Thymus (tissue), 11 donors: ENCODE measurements around the gene RABGAP1L. TPM values are rescaled to one million over a fixed set of nuclear protein-coding genes. Genes with fewer than 3 reads are reported as not detected.

Source experiments
- DNase-seq, 9 donors: peaks; one replicate each; pipeline ENCODE4 v3.0.0-alpha.2; 2013; ENCODE audit warnings: low spot score in 9 of 9, low read depth in 6 of 9, missing footprints in 1 of 9
- H3K27ac ChIP-seq, 2 donors: one replicate each; pipeline ENCODE4 v1.5.1; 2013; ENCODE audit warnings: control low read depth in 1 of 2, low read depth in 1 of 2, low read length in 1 of 2, mild to moderate bottlenecking in 1 of 2, moderate library complexity in 1 of 2
- H3K27me3 ChIP-seq, 2 donors: one replicate each; pipeline ENCODE4 v1.5.1; 2013; ENCODE audit warnings: low read length in 1 of 2; ENCODE audit not compliant: control insufficient read depth in 2 of 2, insufficient read depth in 1 of 2
- H3K36me3 ChIP-seq, 2 donors: one replicate each; pipeline ENCODE4 v1.5.1; 2013; ENCODE audit warnings: low read length in 1 of 2, mild to moderate bottlenecking in 1 of 2, moderate library complexity in 1 of 2; ENCODE audit not compliant: control insufficient read depth in 2 of 2, insufficient read depth in 2 of 2
- H3K4me1 ChIP-seq, 2 donors: one replicate each; pipeline ENCODE4 v1.5.1; 2013; ENCODE audit warnings: low read length in 2 of 2; ENCODE audit not compliant: control insufficient read depth in 2 of 2, insufficient read depth in 2 of 2
- H3K4me3 ChIP-seq, 2 donors: one replicate each; pipeline ENCODE4 v1.5.1; 2013; ENCODE audit warnings: low read length in 2 of 2, control low read depth in 1 of 2, mild to moderate bottlenecking in 1 of 2
- H3K9me3 ChIP-seq, 2 donors: one replicate each; pipeline ENCODE4 v1.5.1; 2013; ENCODE audit warnings: low read length in 1 of 2, mild to moderate bottlenecking in 1 of 2; ENCODE audit not compliant: control insufficient read depth in 2 of 2, insufficient read depth in 1 of 2
- WGBS: extraction: QIAGEN DNeasy Blood & Tissue Kit; methylation state at CpG from one replicate; pipeline ENCODE4 v1.1.7; 2013; 5-methylcytosine and 5-hydroxymethylcytosine counted together
- polyA plus RNA-seq: library from polyadenylated mRNA; stranded (reverse); fragments of 200-250 nt; gene quantifications from one replicate; pipeline ENCODE4 v1.2.3, GENCODE V29; 2013
- total RNA-seq: library from RNA; stranded (reverse); fragments of 120-200 nt; gene quantifications from one replicate; pipeline ENCODE4 v1.2.4, GENCODE V29; 2013
- donor health status: healthy.

The RABGAP1L gene
- total and polyA plus RNA-seq, 2 donors, result 30.6 to 37.4 TPM

GRCh38 chr1:174276087-174276486, 116.8 kb downstream of the RABGAP1L start:
- Histone ChIP-seq H3K4me1 (no peaks in the 10 kb centered on the region), H3K9me3 (no peaks in the 10 kb centered on the region), H3K27ac (no peak overlapping the region), H3K4me3 (no peak overlapping the region), H3K36me3 (peaks cover 5 to 10% of the 10 kb centered on the region in 2 donors), H3K27me3 (no peaks in the 10 kb centered on the region)
- 95% methylated on average over 1 of the region's 1 CpG for WGBS
- no peak for DNase-seq

DNA sequence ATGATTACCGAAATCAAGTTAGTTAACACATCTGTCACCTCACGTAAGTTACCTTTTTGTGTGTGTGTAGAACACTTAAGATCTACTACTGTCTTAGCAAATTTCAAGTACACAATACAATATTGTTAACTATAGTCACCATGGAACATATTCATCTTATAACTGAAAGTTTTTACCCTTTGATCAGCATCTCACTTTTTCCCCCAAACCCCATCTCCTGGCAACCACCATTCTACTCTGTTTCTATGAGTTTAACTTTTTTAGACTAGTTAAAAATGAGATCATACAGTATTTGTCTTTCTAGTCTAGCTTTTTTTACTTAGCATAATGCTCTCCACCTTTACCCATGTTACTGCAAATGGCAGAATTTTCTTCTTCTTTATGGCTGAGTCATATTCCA, 124.7 kb downstream of the RABGAP1L start:
- H3K36me3 ChIP-seq, result peaks cover 8 to 17% of the 10 kb centered on the region in 2 donors
- H3K27ac ChIP-seq, result no peak overlapping the region
- no peak for DNase-seq
- no peaks in the 10 kb centered on the region for H3K9me3 ChIP-seq
- no peak overlapping the region for H3K4me3 ChIP-seq
- H3K27me3 ChIP-seq, result no peaks in the 10 kb centered on the region
- WGBS, result 99% methylated on average over 2 of the region's 2 CpGs
- H3K4me1 ChIP-seq, result no peaks in the 10 kb centered on the region

- Histone ChIP-seq H3K4me1 (no peaks in the 10 kb centered on the region), H3K36me3 (peaks cover 12 to 13% of the 10 kb centered on the region in 2 donors), H3K27me3 (no peaks in the 10 kb centered on the region), H3K4me3 (no peak overlapping the region), H3K27ac (no peak overlapping the region), H3K9me3 (peaks cover 0 to 8% of the 10 kb centered on the region in 2 donors)
- DNase-seq, result no peak
- 98% methylated on average over 1 of the region's 1 CpG for WGBS
These were observed 126.7 kb downstream of the RABGAP1L start for GRCh38 chr1:174286042-174286441.

- Histone ChIP-seq H3K4me3 (no peak overlapping the region), H3K27ac (no peak overlapping the region), H3K9me3 (peaks cover 0 to 8% of the 10 kb centered on the region in 2 donors), H3K27me3 (no peaks in the 10 kb centered on the region), H3K4me1 (no peaks in the 10 kb centered on the region), H3K36me3 (peaks cover 4 to 10% of the 10 kb centered on the region in 2 donors)
- no peak for DNase-seq
- 76% methylated on average over 2 of the region's 2 CpGs for WGBS
These were observed 130.5 kb downstream of the RABGAP1L start for GRCh38 chr1:174289644-174290310.

DNA sequence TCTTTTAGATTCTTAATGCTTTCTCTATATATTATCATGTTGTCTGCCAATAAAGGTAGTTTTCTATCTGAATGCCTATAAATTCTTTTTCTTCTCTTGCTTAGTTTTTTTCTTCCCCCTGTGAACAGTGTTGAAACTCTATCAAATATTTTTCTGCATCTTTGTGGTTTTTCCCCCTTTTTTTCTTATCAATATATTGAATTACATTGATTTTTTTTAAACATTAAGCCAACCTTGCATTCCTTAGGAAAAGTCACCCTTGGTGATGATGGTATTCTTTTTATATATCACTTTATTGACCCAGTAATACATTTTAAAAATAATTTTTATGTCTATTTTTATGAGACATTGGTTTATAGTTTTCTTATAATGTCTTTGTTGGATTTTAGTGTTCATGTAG, 131.7 kb downstream of the RABGAP1L start:
- Histone ChIP-seq H3K27ac (no peak overlapping the region), H3K4me3 (no peak overlapping the region), H3K4me1 (no peaks in the 10 kb centered on the region), H3K9me3 (peaks cover 0 to 8% of the 10 kb centered on the region in 2 donors), H3K27me3 (no peaks in the 10 kb centered on the region), H3K36me3 (peaks cover 4 to 10% of the 10 kb centered on the region in 2 donors)
- DNase-seq, result no peak

- DNase-seq, result no peak
These were observed 137.0 kb downstream of the RABGAP1L start for GRCh38 chr1:174296309-174296708.

GRCh38 chr1:174297351-174297750, 138.0 kb downstream of the RABGAP1L start:
- no peak overlapping the region for H3K27ac ChIP-seq
- no peaks in the 10 kb centered on the region for H3K4me1 ChIP-seq
- H3K27me3 ChIP-seq, result no peaks in the 10 kb centered on the region
- H3K9me3 ChIP-seq, result peaks cover 3 to 9% of the 10 kb centered on the region in 2 donors
- DNase-seq, result no peak
- 92% methylated on average over 10 of the region's 10 CpGs for WGBS
- peaks cover 0 to 6% of the 10 kb centered on the region in 2 donors for H3K36me3 ChIP-seq
- H3K4me3 ChIP-seq, result no peak overlapping the region

More at GRCh38 chr1:174296309-174296708, 137.0 kb downstream of the RABGAP1L start:
- 97% methylated on average over 4 of the region's 4 CpGs for WGBS
- Histone ChIP-seq H3K36me3 (peaks cover 0 to 6% of the 10 kb centered on the region in 2 donors), H3K9me3 (peaks cover 3 to 6% of the 10 kb centered on the region in 2 donors), H3K27ac (no peak overlapping the region), H3K4me1 (no peaks in the 10 kb centered on the region), H3K4me3 (no peak overlapping the region), H3K27me3 (no peaks in the 10 kb centered on the region)

GRCh38 chr1:174301295-174302077, 142.2 kb downstream of the RABGAP1L start:
- no peaks in the 10 kb centered on the region for H3K27me3 ChIP-seq
- WGBS, result over 99% methylated on average over 5 of the region's 5 CpGs
- H3K36me3 ChIP-seq, result peaks cover 0 to 6% of the 10 kb centered on the region in 2 donors
- H3K4me1 ChIP-seq, result no peaks in the 10 kb centered on the region
- no peak overlapping the region for H3K27ac ChIP-seq
- H3K4me3 ChIP-seq, result no peak overlapping the region
- peaks cover 3 to 9% of the 10 kb centered on the region in 2 donors for H3K9me3 ChIP-seq
- DNase-seq, result no peak

- H3K27me3 ChIP-seq, result no peaks in the 10 kb centered on the region
- H3K36me3 ChIP-seq, result no peaks in the 10 kb centered on the region
These were observed 149.3 kb downstream of the RABGAP1L start for GRCh38 chr1:174308604-174309003.

More at GRCh38 chr1:174308604-174309003, 149.3 kb downstream of the RABGAP1L start:
- Histone ChIP-seq H3K4me3 (no peak overlapping the region), H3K4me1 (no peaks in the 10 kb centered on the region), H3K9me3 (no peaks in the 10 kb centered on the region), H3K27ac (no peak overlapping the region)
- DNase-seq, result no peak
